ENCODE data around the gene TOGARAM1. TPM values are rescaled to one million over a fixed set of nuclear protein-coding genes. Genes with fewer than 3 reads are reported as not detected.

Gene TOGARAM1
- total RNA-seq, 1 donor from 2014 or later = 18.5 TPM

- H3K9me3 ChIP-seq = no peaks in the 10 kb centered on the region
- no peak overlapping the region for H3K27ac ChIP-seq
- peaks cover 2% of the 10 kb centered on the region for H3K36me3 ChIP-seq
- no peaks in the 10 kb centered on the region for H3K27me3 ChIP-seq (ENCODE audit: low read depth)
- DNase-seq (no peak), ATAC-seq (no peak)
- TF ChIP-seq, protein P1, sequence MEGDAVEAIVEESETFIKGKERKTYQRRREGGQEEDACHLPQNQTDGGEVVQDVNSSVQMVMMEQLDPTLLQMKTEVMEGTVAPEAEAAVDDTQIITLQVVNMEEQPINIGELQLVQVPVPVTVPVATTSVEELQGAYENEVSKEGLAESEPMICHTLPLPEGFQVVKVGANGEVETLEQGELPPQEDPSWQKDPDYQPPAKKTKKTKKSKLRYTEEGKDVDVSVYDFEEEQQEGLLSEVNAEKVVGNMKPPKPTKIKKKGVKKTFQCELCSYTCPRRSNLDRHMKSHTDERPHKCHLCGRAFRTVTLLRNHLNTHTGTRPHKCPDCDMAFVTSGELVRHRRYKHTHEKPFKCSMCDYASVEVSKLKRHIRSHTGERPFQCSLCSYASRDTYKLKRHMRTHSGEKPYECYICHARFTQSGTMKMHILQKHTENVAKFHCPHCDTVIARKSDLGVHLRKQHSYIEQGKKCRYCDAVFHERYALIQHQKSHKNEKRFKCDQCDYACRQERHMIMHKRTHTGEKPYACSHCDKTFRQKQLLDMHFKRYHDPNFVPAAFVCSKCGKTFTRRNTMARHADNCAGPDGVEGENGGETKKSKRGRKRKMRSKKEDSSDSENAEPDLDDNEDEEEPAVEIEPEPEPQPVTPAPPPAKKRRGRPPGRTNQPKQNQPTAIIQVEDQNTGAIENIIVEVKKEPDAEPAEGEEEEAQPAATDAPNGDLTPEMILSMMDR (IDR thresholded peaks at IDR 0.05) = no peak
- H3K4me3 ChIP-seq = no peak overlapping the region
- intact Hi-C loops (cut with DNase I) = no loop called here
- H3K4me1 ChIP-seq = no peaks in the 10 kb centered on the region
Measured at GRCh38 chr14:45065956-45066355, 104.0 kb downstream of the TOGARAM1 start.

GRCh38 chr14:45066667-45067066 is 104.7 kb downstream of the TOGARAM1 start:
- ATAC-seq (no peak), DNase-seq (no peak)
- no peak overlapping the region for H3K4me3 ChIP-seq
- no peak overlapping the region for H3K27ac ChIP-seq
- H3K9me3 ChIP-seq = no peaks in the 10 kb centered on the region
- intact Hi-C loops (cut with DNase I) = no loop called here
- TF ChIP-seq, protein P1 (IDR thresholded peaks at IDR 0.05) = no peak
- H3K4me1 ChIP-seq = no peaks in the 10 kb centered on the region
- peaks cover 2% of the 10 kb centered on the region for H3K36me3 ChIP-seq
- H3K27me3 ChIP-seq (ENCODE audit: low read depth) = no peaks in the 10 kb centered on the region

DNA sequence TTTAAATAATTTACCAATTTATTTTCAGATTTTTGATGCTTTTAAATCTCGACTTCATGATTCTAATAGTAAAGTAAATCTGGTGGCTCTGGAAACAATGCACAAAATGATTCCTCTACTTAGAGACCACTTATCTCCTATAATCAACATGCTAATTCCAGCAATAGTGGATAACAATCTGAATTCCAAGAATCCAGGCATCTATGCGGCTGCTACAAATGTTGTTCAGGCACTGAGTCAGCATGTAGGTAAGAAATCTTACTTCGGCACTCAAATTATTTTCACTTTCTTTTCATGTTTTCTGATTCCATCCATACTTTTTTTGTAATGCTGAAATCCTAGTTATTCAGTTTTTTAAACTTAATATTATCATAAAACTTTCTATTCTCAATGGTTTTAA is 106.4 kb downstream of the TOGARAM1 start:
- no peaks in the 10 kb centered on the region for H3K9me3 ChIP-seq
- TF ChIP-seq, protein P1 (IDR thresholded peaks at IDR 0.05) = no peak
- H3K27me3 ChIP-seq (ENCODE audit: low read depth) = no peaks in the 10 kb centered on the region
- no peak overlapping the region for H3K4me3 ChIP-seq
- intact Hi-C loops (cut with DNase I) = no loop called here
- H3K4me1 ChIP-seq = no peaks in the 10 kb centered on the region
- ATAC-seq (no peak), DNase-seq (no peak)
- no peak overlapping the region for H3K27ac ChIP-seq
- peaks cover 5% of the 10 kb centered on the region for H3K36me3 ChIP-seq

- ATAC-seq (no peak), DNase-seq (no peak)
- peaks cover 10% of the 10 kb centered on the region for H3K36me3 ChIP-seq
- H3K9me3 ChIP-seq = no peaks in the 10 kb centered on the region
- no peaks in the 10 kb centered on the region for H3K27me3 ChIP-seq (ENCODE audit: low read depth)
- H3K4me1 ChIP-seq = no peaks in the 10 kb centered on the region
- H3K4me3 ChIP-seq = no peak overlapping the region
- intact Hi-C loops (cut with DNase I) = no loop called here
- H3K27ac ChIP-seq = no peak overlapping the region
- TF ChIP-seq, protein P1 (IDR thresholded peaks at IDR 0.05) = no peak
Measured at GRCh38 chr14:45070215-45070614, 108.2 kb downstream of the TOGARAM1 start.

DNA sequence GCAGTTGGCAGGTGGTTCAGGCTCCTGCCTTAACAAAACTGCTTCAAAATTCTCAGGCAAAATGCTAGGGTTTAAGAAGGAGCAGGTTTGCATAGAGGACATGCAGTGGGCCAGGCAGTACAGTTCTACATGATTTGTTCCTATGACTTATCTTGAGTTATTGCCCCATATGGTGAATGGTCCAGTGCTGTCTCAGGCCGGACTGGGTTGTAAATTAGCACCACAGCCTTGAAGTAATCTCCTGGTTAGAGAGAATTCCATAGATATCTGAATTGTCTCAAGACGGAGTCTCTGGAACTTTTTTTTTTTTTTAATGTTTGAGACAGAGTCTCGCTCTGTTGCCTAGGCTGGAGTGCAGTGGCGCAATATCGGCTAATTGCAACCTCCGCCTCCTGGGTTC is 110.1 kb downstream of the TOGARAM1 start:
- intact Hi-C loops (cut with DNase I) = no loop called here
- TF ChIP-seq, protein P1 (IDR thresholded peaks at IDR 0.05) = no peak
- DNase-seq = no peak
- Histone ChIP-seq H3K4me3 (no peak overlapping the region), H3K9me3 (no peaks in the 10 kb centered on the region), H3K27ac (no peak overlapping the region), H3K27me3 (ENCODE audit: low read depth) (no peaks in the 10 kb centered on the region), H3K36me3 (peaks cover 10% of the 10 kb centered on the region), H3K4me1 (no peaks in the 10 kb centered on the region)
- no peak for ATAC-seq
